ENCODE results near the gene RALGPS1.

Gene RALGPS1

GRCh38 chr9:127200106-127200862 is 285.7 kb downstream of the RALGPS1 start:
- no peak for TF ChIP-seq ZNF488 (tag by site-specific recombination; IDR thresholded peaks at IDR 0.05)
- no peak for TF ChIP-seq ZNF670 (tag by site-specific recombination; IDR thresholded peaks at IDR 0.05; ENCODE audit: low read depth)
- no peak for TF ChIP-seq PATZ1 (tag by site-specific recombination; IDR thresholded peaks at IDR 0.05)
- no peak for TF ChIP-seq TRIM28 (IDR thresholded peaks at IDR 0.05; ENCODE audit: borderline replicate concordance, low read length)
- no peak for TF ChIP-seq ZNF571 (tag by site-specific recombination; IDR thresholded peaks at IDR 0.05)
- no peak for TF ChIP-seq ZNF510 (tag by site-specific recombination; IDR thresholded peaks at IDR 0.05; ENCODE audit: insufficient replicate concordance)
- no peak for TF ChIP-seq ZNF747 (tag by site-specific recombination; IDR thresholded peaks at IDR 0.05)
- TF ChIP-seq ZNF792 (tag by site-specific recombination; IDR thresholded peaks at IDR 0.05) = no peak
- no peak for TF ChIP-seq KLF8 (tag by site-specific recombination; IDR thresholded peaks at IDR 0.05)
- TF ChIP-seq ZNF211 (tag by site-specific recombination; IDR thresholded peaks at IDR 0.05; ENCODE audit: low read depth) = no peak
- no peak for TF ChIP-seq ZNF76 (tag by site-specific recombination; IDR thresholded peaks at IDR 0.05; ENCODE audit: borderline replicate concordance, low read depth)
- TF ChIP-seq PBX3 (CRISPR knock-in tag; IDR thresholded peaks at IDR 0.05) = no peak
- TF ChIP-seq ZNF426 (tag by site-specific recombination; IDR thresholded peaks at IDR 0.05) = no peak
- TF ChIP-seq PRDM6 (tag by site-specific recombination; IDR thresholded peaks at IDR 0.05) = no peak
- POLR2A ChIA-PET = interaction anchor here (1.0 kb wide), 1 partner anchor 197 kb away, joined by 3 read pairs; the partner anchor contains the start of gene SLC2A8
- H3K27ac ChIP-seq (ENCODE audit: extremely low read depth, low read depth, low read length) = no peak overlapping the region
- no peak overlapping the region for H3K4me3 ChIP-seq (ENCODE audit: low read depth, low read length)
- H3K4me1 ChIP-seq (ENCODE audit: control insufficient read depth, insufficient read depth, low read length) = no peaks in the 10 kb centered on the region
- peaks cover 0 to 4% of the 10 kb centered on the region in 2 experiments; a peak in 1 of 3 replicates for H3K36me3 ChIP-seq (ENCODE audit: control insufficient read depth in 2 of 2, insufficient read depth in 1 of 2, low read length in 2 of 2)
- no peaks in the 10 kb centered on the region for H3K9me3 ChIP-seq (ENCODE audit: control insufficient read depth, insufficient read depth, low read depth, low read length)
- CTCF ChIA-PET = interaction anchor here (0.5 to 9.8 kb wide), 14 partner anchors 8 to 259 kb away, joined by 3 to 188 read pairs (median 3); no protein-coding TSS in a partner anchor

- peaks cover 0 to 2% of the 10 kb centered on the region in 2 experiments; a peak in 1 of 3 replicates for H3K36me3 ChIP-seq (ENCODE audit: control insufficient read depth in 2 of 2, insufficient read depth in 1 of 2, low read length in 2 of 2)
- POLR2A ChIA-PET = interaction anchor here (0.6 to 1.0 kb wide), 2 partner anchors 196 to 199 kb away, joined by 3 to 4 read pairs; partner anchors contain the start of gene SLC2A8
- CTCF ChIA-PET = interaction anchor here (0.6 to 9.8 kb wide), 10 partner anchors 9 to 260 kb away, joined by 3 to 188 read pairs (median 3); no protein-coding TSS in a partner anchor
- TF ChIP-seq REPIN1 (tag by site-specific recombination; IDR thresholded peaks at IDR 0.05; ENCODE audit: low read depth) (no peak), ZNF558 (tag by site-specific recombination; IDR thresholded peaks at IDR 0.05) (no peak), ZBTB8A (tag by site-specific recombination; IDR thresholded peaks at IDR 0.05) (no peak), ZNF580 (tag by site-specific recombination; IDR thresholded peaks at IDR 0.05) (no peak), ZFP37 (tag by site-specific recombination; IDR thresholded peaks at IDR 0.05) (no peak), ZNF596 (tag by site-specific recombination; IDR thresholded peaks at IDR 0.05) (no peak), ZFP41 (tag by site-specific recombination; IDR thresholded peaks at IDR 0.05; ENCODE audit: borderline replicate concordance) (no peak), ZNF311 (tag by site-specific recombination; IDR thresholded peaks at IDR 0.05; ENCODE audit: borderline replicate concordance) (no peak)
- H3K9me3 ChIP-seq (ENCODE audit: control insufficient read depth, insufficient read depth, low read depth, low read length) = no peaks in the 10 kb centered on the region
- H3K4me1 ChIP-seq (ENCODE audit: control insufficient read depth, insufficient read depth, low read length) = no peaks in the 10 kb centered on the region
- H3K27ac ChIP-seq (ENCODE audit: extremely low read depth, low read depth, low read length) = no peak overlapping the region
- H3K4me3 ChIP-seq (ENCODE audit: low read depth, low read length) = no peak overlapping the region
Measured at GRCh38 chr9:127201071-127201541, 286.5 kb downstream of the RALGPS1 start.
